Measurements from ENCODE around the gene ANXA11.

DNA sequence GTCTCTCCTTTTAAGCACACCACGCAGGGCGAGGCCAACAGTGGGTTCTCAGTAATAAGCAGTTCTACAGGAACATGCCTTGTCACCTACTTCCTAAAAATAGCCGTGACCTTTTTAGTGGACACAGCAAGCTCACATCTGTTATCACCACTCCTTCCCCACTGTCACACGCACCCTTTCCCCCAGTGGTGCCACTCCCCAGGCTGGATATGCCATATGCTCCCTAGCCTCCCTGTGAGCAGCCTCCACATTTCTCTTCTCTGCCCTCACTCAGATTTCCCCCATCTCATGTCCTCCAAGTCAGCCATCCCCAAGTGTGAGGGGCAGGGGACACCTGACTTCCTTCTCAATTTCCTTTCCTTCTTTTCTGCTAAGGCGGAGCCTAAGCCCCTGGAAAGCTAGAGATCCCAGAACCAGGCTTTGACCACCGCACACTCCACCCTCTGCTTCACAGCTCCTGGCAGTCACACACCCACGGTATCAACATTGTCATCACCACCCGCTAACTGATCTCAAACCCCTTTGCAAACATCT lies 3.7 kb downstream of the ANXA11 start:
- TF ChIP-seq POLR2A (IDR thresholded peaks at IDR 0.05) (peak in 1 of 4 donors; percentile 10), POLR2AphosphoS5 (IDR thresholded peaks at IDR 0.05) (peak in 1 of 2 donors; percentile 31)

Data from upper lobe of left lung (tissue), 4 donors.